ENCODE results near the gene GJD3. TPM values are rescaled to one million over a fixed set of nuclear protein-coding genes. Genes with fewer than 3 reads are reported as not detected.
A peak's percentile ranks its signal among the peaks of the same experiment; 100 is the strongest.

Gene GJD3
- total and polyA plus RNA-seq, 9 of the 15 experiments (the other 6 are each of a cell fraction or from before 2014, with no cell fraction given): 0.17 to 0.38 TPM; not detected in 7

DNA sequence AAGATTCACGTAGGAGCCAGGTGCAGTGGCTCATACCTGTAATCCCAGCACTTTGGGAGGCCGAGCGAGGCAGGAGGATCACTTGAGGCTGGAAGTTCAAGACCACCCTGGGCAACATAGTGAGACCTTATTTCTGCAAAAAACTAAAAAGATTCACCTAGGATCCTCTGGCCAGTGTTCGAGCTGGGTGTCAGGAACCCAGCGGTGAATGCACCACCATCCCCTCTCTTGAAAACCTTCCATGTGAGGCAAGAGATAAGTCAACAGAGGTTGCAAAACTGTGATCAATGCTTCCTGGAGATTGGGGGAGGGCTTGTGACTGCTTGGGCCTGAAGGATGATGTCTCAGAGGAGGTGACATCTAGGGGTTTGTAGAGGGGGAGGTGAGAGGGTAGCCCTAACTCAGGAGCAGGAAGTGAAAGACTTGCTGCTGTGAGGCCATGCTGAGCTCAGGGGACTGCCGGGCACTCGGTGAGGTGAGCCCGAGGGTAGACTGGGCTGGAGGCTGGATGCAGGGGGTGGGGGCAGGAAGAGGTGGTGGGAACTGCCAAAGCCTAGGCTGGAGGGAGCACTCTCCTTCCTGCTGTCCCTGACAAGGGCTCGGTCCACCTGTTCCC is 11.7 kb downstream of the GJD3 start (continued):
- TF ChIP-seq MAFG (tag; conservative IDR thresholded peaks at IDR 0.05): no peak
- TF ChIP-seq NFRKB (IDR thresholded peaks at IDR 0.05; ENCODE audit: low read depth): no peak
- TF ChIP-seq ZNF77 (CRISPR knock-in tag; IDR thresholded peaks at IDR 0.05): no peak
- TF ChIP-seq YBX1 (IDR thresholded peaks at IDR 0.05): no peak
- TF ChIP-seq, protein P1, sequence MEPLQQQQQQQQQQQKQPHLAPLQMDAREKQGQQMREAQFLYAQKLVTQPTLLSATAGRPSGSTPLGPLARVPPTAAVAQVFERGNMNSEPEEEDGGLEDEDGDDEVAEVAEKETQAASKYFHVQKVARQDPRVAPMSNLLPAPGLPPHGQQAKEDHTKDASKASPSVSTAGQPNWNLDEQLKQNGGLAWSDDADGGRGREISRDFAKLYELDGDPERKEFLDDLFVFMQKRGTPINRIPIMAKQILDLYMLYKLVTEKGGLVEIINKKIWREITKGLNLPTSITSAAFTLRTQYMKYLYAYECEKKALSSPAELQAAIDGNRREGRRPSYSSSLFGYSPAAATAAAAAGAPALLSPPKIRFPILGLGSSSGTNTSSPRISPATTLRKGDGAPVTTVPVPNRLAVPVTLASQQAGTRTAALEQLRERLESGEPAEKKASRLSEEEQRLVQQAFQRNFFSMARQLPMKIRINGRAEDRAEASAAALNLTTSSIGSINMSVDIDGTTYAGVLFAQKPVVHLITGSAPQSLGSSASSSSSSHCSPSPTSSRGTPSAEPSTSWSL (CRISPR knock-in tag; IDR thresholded peaks at IDR 0.05; ENCODE audit: borderline replicate concordance): no peak
- TF ChIP-seq NEUROD1 (IDR thresholded peaks at IDR 0.05; ENCODE audit: borderline replicate concordance, low read depth, low read length, partially characterized antibody): no peak
- TF ChIP-seq, protein P2, sequence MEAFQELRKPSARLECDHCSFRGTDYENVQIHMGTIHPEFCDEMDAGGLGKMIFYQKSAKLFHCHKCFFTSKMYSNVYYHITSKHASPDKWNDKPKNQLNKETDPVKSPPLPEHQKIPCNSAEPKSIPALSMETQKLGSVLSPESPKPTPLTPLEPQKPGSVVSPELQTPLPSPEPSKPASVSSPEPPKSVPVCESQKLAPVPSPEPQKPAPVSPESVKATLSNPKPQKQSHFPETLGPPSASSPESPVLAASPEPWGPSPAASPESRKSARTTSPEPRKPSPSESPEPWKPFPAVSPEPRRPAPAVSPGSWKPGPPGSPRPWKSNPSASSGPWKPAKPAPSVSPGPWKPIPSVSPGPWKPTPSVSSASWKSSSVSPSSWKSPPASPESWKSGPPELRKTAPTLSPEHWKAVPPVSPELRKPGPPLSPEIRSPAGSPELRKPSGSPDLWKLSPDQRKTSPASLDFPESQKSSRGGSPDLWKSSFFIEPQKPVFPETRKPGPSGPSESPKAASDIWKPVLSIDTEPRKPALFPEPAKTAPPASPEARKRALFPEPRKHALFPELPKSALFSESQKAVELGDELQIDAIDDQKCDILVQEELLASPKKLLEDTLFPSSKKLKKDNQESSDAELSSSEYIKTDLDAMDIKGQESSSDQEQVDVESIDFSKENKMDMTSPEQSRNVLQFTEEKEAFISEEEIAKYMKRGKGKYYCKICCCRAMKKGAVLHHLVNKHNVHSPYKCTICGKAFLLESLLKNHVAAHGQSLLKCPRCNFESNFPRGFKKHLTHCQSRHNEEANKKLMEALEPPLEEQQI (IDR thresholded peaks at IDR 0.05): no peak
- TF ChIP-seq CBFB (CRISPR knock-in tag; IDR thresholded peaks at IDR 0.05): no peak
- no peak for TF ChIP-seq NCOA4 (IDR thresholded peaks at IDR 0.05; ENCODE audit: partially characterized antibody)
- TF ChIP-seq MEF2A (IDR thresholded peaks at IDR 0.05; ENCODE audit: control insufficient read depth, low read depth, low read length): no peak
- TF ChIP-seq CBX5 (IDR thresholded peaks at IDR 0.05; ENCODE audit: borderline replicate concordance, low read depth): no peak
- no peak for TF ChIP-seq SMARCB1 (IDR thresholded peaks at IDR 0.05; ENCODE audit: insufficient read length, low read depth)
- no peak for TF ChIP-seq GTF2E2 (tag; IDR thresholded peaks at IDR 0.05)
- no peak for TF ChIP-seq NFYB (IDR thresholded peaks at IDR 0.05; ENCODE audit: extremely low read depth, insufficient read length)
- no peak for TF ChIP-seq POU5F1 (IDR thresholded peaks at IDR 0.05; ENCODE audit: borderline replicate concordance, low read depth, low read length, partially characterized antibody)
- peak; percentile 48; the same call in 1 of the 2 replicates for TF ChIP-seq DPF2 (IDR thresholded peaks at IDR 0.05)
- TF ChIP-seq SIRT6 (IDR thresholded peaks at IDR 0.05; ENCODE audit: low read depth, low read length): no peak
- TF ChIP-seq MEIS2 (IDR thresholded peaks at IDR 0.05; ENCODE audit: partially characterized antibody): peak; percentile 67
- TF ChIP-seq, protein P3, sequence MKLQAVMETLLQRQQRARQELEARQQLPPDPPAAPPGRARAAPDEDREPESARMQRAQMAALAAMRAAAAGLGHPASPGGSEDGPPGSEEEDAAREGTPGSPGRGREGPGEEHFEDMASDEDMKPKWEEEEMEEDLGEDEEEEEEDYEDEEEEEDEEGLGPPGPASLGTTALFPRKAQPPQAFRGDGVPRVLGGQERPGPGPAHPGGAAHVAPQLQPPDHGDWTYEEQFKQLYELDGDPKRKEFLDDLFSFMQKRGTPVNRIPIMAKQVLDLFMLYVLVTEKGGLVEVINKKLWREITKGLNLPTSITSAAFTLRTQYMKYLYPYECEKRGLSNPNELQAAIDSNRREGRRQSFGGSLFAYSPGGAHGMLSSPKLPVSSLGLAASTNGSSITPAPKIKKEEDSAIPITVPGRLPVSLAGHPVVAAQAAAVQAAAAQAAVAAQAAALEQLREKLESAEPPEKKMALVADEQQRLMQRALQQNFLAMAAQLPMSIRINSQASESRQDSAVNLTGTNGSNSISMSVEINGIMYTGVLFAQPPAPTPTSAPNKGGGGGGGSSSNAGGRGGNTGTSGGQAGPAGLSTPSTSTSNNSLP (IDR thresholded peaks at IDR 0.05; ENCODE audit: borderline replicate concordance, low read depth, low read length): no peak
- TF ChIP-seq POLR2A (conservative IDR thresholded peaks at IDR 0.05): 0 out of 2 replicates have a peak, but pooled peaks have one; percentile 27
- TF ChIP-seq MTA3 (IDR thresholded peaks at IDR 0.05; ENCODE audit: borderline replicate concordance): no peak
- TF ChIP-seq FOS (IDR thresholded peaks at IDR 0.05; ENCODE audit: extremely low read depth, insufficient read length): no peak
- TF ChIP-seq CBFA2T2 (conservative IDR thresholded peaks at IDR 0.05): peak; percentile 59
- peak; percentile 51; the same call in 1 of the 2 replicates for TF ChIP-seq NCOR1 (IDR thresholded peaks at IDR 0.05)
- TF ChIP-seq RAD21 (CRISPR knock-in tag; conservative IDR thresholded peaks at IDR 0.05 in 1 of 2, IDR thresholded peaks at IDR 0.05 in 1 of 2): peak in 1 of 2 experiments; percentile 20; a peak in 1 of 4 replicates
- TF ChIP-seq ASH1L (IDR thresholded peaks at IDR 0.05; ENCODE audit: borderline replicate concordance, low read depth, partially characterized antibody): no peak

Data from K562 (cell line).